Duodenal mucosa (tissue), 2 donors: ENCODE results near the gene RBBP5.

ENCODE experiments used
- H3K27ac ChIP-seq: one replicate; pipeline ENCODE4 v1.7.0; 2013; ENCODE audit warnings: low read depth, low read length
- H3K27me3 ChIP-seq, 2 donors: one replicate each; pipeline ENCODE4 v1.7.0; 2013; ENCODE audit warnings: low read length in 2 of 2, control low read depth in 1 of 2; ENCODE audit not compliant: insufficient read depth in 2 of 2, control insufficient read depth in 1 of 2
- H3K36me3 ChIP-seq, 2 donors: one replicate each; pipeline ENCODE4 v1.7.0; 2013; ENCODE audit warnings: low read length in 2 of 2, control low read depth in 1 of 2; ENCODE audit not compliant: insufficient read depth in 2 of 2, control insufficient read depth in 1 of 2
- H3K4me1 ChIP-seq, 2 donors: one replicate each; pipeline ENCODE4 v1.7.0; 2013; ENCODE audit warnings: low read length in 2 of 2, control low read depth in 1 of 2; ENCODE audit not compliant: insufficient read depth in 2 of 2, control insufficient read depth in 1 of 2
- H3K4me3 ChIP-seq, 2 donors: one replicate each; pipeline ENCODE4 v1.7.0; 2013; ENCODE audit warnings: low read length in 2 of 2, low read depth in 1 of 2
- H3K9ac ChIP-seq, 2 donors: one replicate each; pipeline ENCODE4 v1.7.0; 2013; ENCODE audit warnings: low read length in 2 of 2, low read depth in 1 of 2
- H3K9me3 ChIP-seq, 2 donors: one replicate each; pipeline ENCODE4 v1.7.0; 2013; ENCODE audit warnings: low read length in 2 of 2, control low read depth in 1 of 2; ENCODE audit not compliant: control insufficient read depth in 1 of 2

Gene RBBP5

GRCh38 chr1:205041001-205041715 is 80.6 kb downstream of the RBBP5 start:
- Histone ChIP-seq H3K27ac (no peak overlapping the region), H3K27me3 (peaks cover 38 to 45% of the 10 kb centered on the region in 2 donors), H3K4me3 (no peak overlapping the region), H3K36me3 (no peaks in the 10 kb centered on the region), H3K9me3 (no peaks in the 10 kb centered on the region), H3K9ac (no peak overlapping the region), H3K4me1 (no peaks in the 10 kb centered on the region)

DNA sequence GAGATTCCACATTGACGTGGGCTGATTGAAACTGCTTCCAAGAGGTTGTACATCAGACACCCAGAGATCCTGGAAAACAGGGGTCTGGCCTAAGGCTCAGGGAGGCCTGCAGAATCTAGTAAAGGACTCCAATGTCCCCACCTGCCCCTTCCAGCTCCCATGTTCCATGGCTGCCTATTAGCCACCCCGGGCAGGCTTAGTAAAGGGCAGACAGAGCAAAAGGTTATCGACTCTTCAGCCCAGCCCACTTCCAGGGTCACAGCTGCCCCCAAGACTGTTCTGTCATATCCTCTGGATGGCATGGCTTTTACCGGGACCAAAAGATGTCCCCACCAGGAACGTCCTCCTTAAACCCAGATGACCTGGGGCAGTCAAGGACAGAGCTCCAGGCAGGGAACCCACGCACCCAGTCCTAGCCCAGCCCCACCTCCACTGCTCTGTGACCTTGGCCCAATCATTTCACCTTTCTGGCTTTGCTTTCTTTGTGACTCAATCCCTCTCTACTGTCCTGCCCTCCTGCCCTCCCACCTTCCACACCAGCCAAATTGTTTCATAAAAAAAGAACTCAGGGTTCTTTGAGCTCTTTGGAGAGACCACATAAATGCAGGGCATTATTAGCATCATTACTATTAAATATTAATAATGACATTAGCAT is 83.5 kb downstream of the RBBP5 start:
- Histone ChIP-seq H3K4me1 (no peaks in the 10 kb centered on the region), H3K27me3 (peaks cover 14 to 17% of the 10 kb centered on the region in 2 donors), H3K9me3 (no peaks in the 10 kb centered on the region), H3K4me3 (no peak overlapping the region), H3K9ac (no peak overlapping the region), H3K36me3 (no peaks in the 10 kb centered on the region), H3K27ac (no peak overlapping the region)

- no peaks in the 10 kb centered on the region for H3K9me3 ChIP-seq
- peaks cover 14 to 16% of the 10 kb centered on the region in 2 donors for H3K27me3 ChIP-seq
- H3K36me3 ChIP-seq: no peaks in the 10 kb centered on the region
- no peak overlapping the region for H3K4me3 ChIP-seq
- no peak overlapping the region for H3K9ac ChIP-seq
- no peaks in the 10 kb centered on the region for H3K4me1 ChIP-seq
- H3K27ac ChIP-seq: no peak overlapping the region
These were observed 84.2 kb downstream of the RBBP5 start for GRCh38 chr1:205037539-205037938.
